ENCODE results near the gene NIN. TPM values are rescaled to one million over a fixed set of nuclear protein-coding genes. Genes with fewer than 3 reads are reported as not detected.

The NIN gene
- total RNA-seq, 2 experiments from 2014 or later = 104 TPM

- H3K27ac Mint-ChIP-seq = peak overlapping the region; percentile 58
- CTCF ChIA-PET = interaction anchor here (0.6 to 8.3 kb wide), 37 partner anchors 10 to 431 kb away, joined by 3 to 152 read pairs (median 3); no protein-coding TSS in a partner anchor
- POLR2A ChIA-PET = interaction anchor here (0.6 kb wide), 1 partner anchor 34 kb away, joined by 3 read pairs; no protein-coding TSS in a partner anchor
- ATAC-seq = peak; percentile 51
- H3K4me1 Mint-ChIP-seq (ENCODE audit: low read depth) = peaks cover 21% of the 10 kb centered on the region
- no peak for DNase-seq
- peaks cover 72% of the 10 kb centered on the region for H3K36me3 Mint-ChIP-seq (ENCODE audit: low read depth)
- H3K4me3 Mint-ChIP-seq = no peak overlapping the region
- H3K9me3 Mint-ChIP-seq (ENCODE audit: insufficient read depth) = no peaks in the 10 kb centered on the region
- no peaks in the 10 kb centered on the region for H3K27me3 Mint-ChIP-seq (ENCODE audit: low read depth)
These were observed 57.1 kb downstream of the NIN start for GRCh38 chr14:50773632-50774541.

- Mint-ChIP-seq H3K27me3 (ENCODE audit: low read depth) (no peaks in the 10 kb centered on the region), H3K4me3 (no peak overlapping the region), H3K4me1 (ENCODE audit: low read depth) (peaks cover 13% of the 10 kb centered on the region), H3K9me3 (ENCODE audit: insufficient read depth) (no peaks in the 10 kb centered on the region), H3K27ac (no peak overlapping the region), H3K36me3 (ENCODE audit: low read depth) (peaks cover 78% of the 10 kb centered on the region)
- DNase-seq (no peak), ATAC-seq (no peak)
- CTCF ChIA-PET = interaction anchor here (2.0 to 8.3 kb wide), 4 partner anchors 11 to 231 kb away, joined by 15 to 152 read pairs (median 41); no protein-coding TSS in a partner anchor
- POLR2A ChIA-PET = no interaction called here
These were observed 58.5 kb downstream of the NIN start for GRCh38 chr14:50772412-50772811.

- ChIA-PET CTCF (no interaction called here), POLR2A (interaction anchor here (0.8 kb wide), 1 partner anchor 25 kb away, joined by 5 read pairs; no protein-coding TSS in a partner anchor)
- ATAC-seq (no peak), DNase-seq (no peak)
- Mint-ChIP-seq H3K27me3 (ENCODE audit: low read depth) (no peaks in the 10 kb centered on the region), H3K4me1 (ENCODE audit: low read depth) (peaks cover 13% of the 10 kb centered on the region), H3K36me3 (ENCODE audit: low read depth) (peaks cover 75% of the 10 kb centered on the region), H3K4me3 (no peak overlapping the region), H3K27ac (no peak overlapping the region), H3K9me3 (ENCODE audit: insufficient read depth) (no peaks in the 10 kb centered on the region)
These were observed 60.4 kb downstream of the NIN start for GRCh38 chr14:50770586-50770985.

GRCh38 chr14:50769863-50770500 lies 61.0 kb downstream of the NIN start:
- Mint-ChIP-seq H3K27ac (no peak overlapping the region), H3K36me3 (ENCODE audit: low read depth) (peaks cover 72% of the 10 kb centered on the region), H3K9me3 (ENCODE audit: insufficient read depth) (no peaks in the 10 kb centered on the region), H3K4me3 (no peak overlapping the region), H3K27me3 (ENCODE audit: low read depth) (no peaks in the 10 kb centered on the region), H3K4me1 (ENCODE audit: low read depth) (peaks cover 13% of the 10 kb centered on the region)
- no peak for ATAC-seq
- CTCF ChIA-PET = interaction anchor here (2.1 kb wide), 1 partner anchor 8 kb away, joined by 6 read pairs; no protein-coding TSS in a partner anchor
- POLR2A ChIA-PET = interaction anchor here (0.8 kb wide), 1 partner anchor 24 kb away, joined by 5 read pairs; no protein-coding TSS in a partner anchor
- no peak for DNase-seq

GRCh38 chr14:50768680-50769079 lies 62.3 kb downstream of the NIN start:
- Mint-ChIP-seq H3K4me3 (no peak overlapping the region), H3K27ac (no peak overlapping the region), H3K9me3 (ENCODE audit: insufficient read depth) (no peaks in the 10 kb centered on the region), H3K36me3 (ENCODE audit: low read depth) (peaks cover 72% of the 10 kb centered on the region), H3K27me3 (ENCODE audit: low read depth) (no peaks in the 10 kb centered on the region), H3K4me1 (ENCODE audit: low read depth) (peaks cover 1% of the 10 kb centered on the region)
- DNase-seq (no peak), ATAC-seq (no peak)
- ChIA-PET POLR2A (interaction anchor here (0.5 kb wide), 1 partner anchor 92 kb away, joined by 3 read pairs; no protein-coding TSS in a partner anchor), CTCF (interaction anchor here (0.6 to 2.1 kb wide), 4 partner anchors 9 to 168 kb away, joined by 3 to 6 read pairs (median 4); no protein-coding TSS in a partner anchor)

GRCh38 chr14:50766338-50766886 lies 64.5 kb downstream of the NIN start:
- Mint-ChIP-seq H3K27me3 (ENCODE audit: low read depth) (no peaks in the 10 kb centered on the region), H3K4me3 (no peak overlapping the region), H3K4me1 (ENCODE audit: low read depth) (no peaks in the 10 kb centered on the region), H3K27ac (no peak overlapping the region), H3K36me3 (ENCODE audit: low read depth) (peaks cover 75% of the 10 kb centered on the region), H3K9me3 (ENCODE audit: insufficient read depth) (no peaks in the 10 kb centered on the region)
- ChIA-PET POLR2A (interaction anchor here (0.6 kb wide), 1 partner anchor 1059 kb away, joined by 3 read pairs; no protein-coding TSS in a partner anchor), CTCF (interaction anchor here (1.1 to 11.6 kb wide), 4 partner anchors 9 to 124 kb away, joined by 3 to 152 read pairs (median 5); no protein-coding TSS in a partner anchor)
- DNase-seq = no peak
- no peak for ATAC-seq

GRCh38 chr14:50763382-50764007 lies 67.5 kb downstream of the NIN start:
- no peaks in the 10 kb centered on the region for H3K27me3 Mint-ChIP-seq (ENCODE audit: low read depth)
- DNase-seq (no peak), ATAC-seq (no peak)
- peaks cover 67% of the 10 kb centered on the region for H3K36me3 Mint-ChIP-seq (ENCODE audit: low read depth)
- POLR2A ChIA-PET = interaction anchor here (1.1 kb wide), 1 partner anchor 23 kb away, joined by 3 read pairs; no protein-coding TSS in a partner anchor
- CTCF ChIA-PET = interaction anchor here (0.5 to 11.6 kb wide), 8 partner anchors 9 to 202 kb away, joined by 3 to 152 read pairs (median 4); no protein-coding TSS in a partner anchor
- H3K27ac Mint-ChIP-seq = no peak overlapping the region
- no peaks in the 10 kb centered on the region for H3K4me1 Mint-ChIP-seq (ENCODE audit: low read depth)
- no peaks in the 10 kb centered on the region for H3K9me3 Mint-ChIP-seq (ENCODE audit: insufficient read depth)
- H3K4me3 Mint-ChIP-seq = no peak overlapping the region

GRCh38 chr14:50762931-50763300 lies 68.0 kb downstream of the NIN start:
- Mint-ChIP-seq H3K9me3 (ENCODE audit: insufficient read depth) (no peaks in the 10 kb centered on the region), H3K4me3 (no peak overlapping the region), H3K36me3 (ENCODE audit: low read depth) (peaks cover 62% of the 10 kb centered on the region), H3K4me1 (ENCODE audit: low read depth) (no peaks in the 10 kb centered on the region), H3K27ac (no peak overlapping the region), H3K27me3 (ENCODE audit: low read depth) (no peaks in the 10 kb centered on the region)
- CTCF ChIA-PET = interaction anchor here (1.0 to 11.6 kb wide), 9 partner anchors 8 to 202 kb away, joined by 3 to 152 read pairs (median 5); no protein-coding TSS in a partner anchor
- ATAC-seq (no peak), DNase-seq (no peak)
- POLR2A ChIA-PET = interaction anchor here (0.6 to 1.1 kb wide), 2 partner anchors 23 to 562 kb away, joined by 3 read pairs; no protein-coding TSS in a partner anchor

GRCh38 chr14:50762001-50762930 lies 68.7 kb downstream of the NIN start:
- Mint-ChIP-seq H3K27ac (peak overlapping the region; percentile 6), H3K4me3 (no peak overlapping the region), H3K27me3 (ENCODE audit: low read depth) (no peaks in the 10 kb centered on the region), H3K36me3 (ENCODE audit: low read depth) (peaks cover 61% of the 10 kb centered on the region), H3K4me1 (ENCODE audit: low read depth) (no peaks in the 10 kb centered on the region), H3K9me3 (ENCODE audit: insufficient read depth) (no peaks in the 10 kb centered on the region)
- ATAC-seq (no peak), DNase-seq (no peak)
- CTCF ChIA-PET = interaction anchor here (0.8 to 11.6 kb wide), 10 partner anchors 13 to 217 kb away, joined by 3 to 152 read pairs (median 4); no protein-coding TSS in a partner anchor
- POLR2A ChIA-PET = interaction anchor here (0.6 to 1.1 kb wide), 2 partner anchors 24 to 561 kb away, joined by 3 read pairs; no protein-coding TSS in a partner anchor

- peaks cover 54% of the 10 kb centered on the region for H3K36me3 Mint-ChIP-seq (ENCODE audit: low read depth)
These were observed 71.0 kb downstream of the NIN start for GRCh38 chr14:50759800-50760543.

More at GRCh38 chr14:50759800-50760543, 71.0 kb downstream of the NIN start:
- ChIA-PET CTCF (interaction anchor here (2.2 to 11.6 kb wide), 2 partner anchors 15 to 45 kb away, joined by 6 to 152 read pairs; no protein-coding TSS in a partner anchor), POLR2A (no interaction called here)
- Mint-ChIP-seq H3K4me1 (ENCODE audit: low read depth) (no peaks in the 10 kb centered on the region), H3K9me3 (ENCODE audit: insufficient read depth) (no peaks in the 10 kb centered on the region), H3K27ac (no peak overlapping the region), H3K4me3 (no peak overlapping the region), H3K27me3 (ENCODE audit: low read depth) (no peaks in the 10 kb centered on the region)
- no peak for ATAC-seq
- no peak for DNase-seq

Measured in activated CD8-positive, alpha-beta T cell treated with anti-CD3 and anti-CD28 coated beads, Interleukin-2, amount 10 ng/mL, durations not matched to agents 7 days and 5 days (primary cell).